Measurements from ENCODE around the gene MBOAT1. TPM values are rescaled to one million over a fixed set of nuclear protein-coding genes. Genes with fewer than 3 reads are reported as not detected.

Gene MBOAT1
- total RNA-seq, 1 experiment from 2014 or later, result 6.3 TPM

GRCh38 chr6:20230401-20231119 lies 18.3 kb upstream of the MBOAT1 start:
- intact Hi-C loops (cut with micrococcal nuclease; ENCODE audit: unreplicated experiment), result no loop called here
- Histone ChIP-seq H3K4me1 (ENCODE audit: insufficient read depth, low read length, poor library complexity, severe bottlenecking) (no peaks in the 10 kb centered on the region), H3K4me3 (ENCODE audit: low read depth, low read length, poor library complexity, severe bottlenecking) (no peak overlapping the region), H3K9me3 (ENCODE audit: low read depth, low read length, poor library complexity, severe bottlenecking) (no peaks in the 10 kb centered on the region), H3K27ac (ENCODE audit: low read depth, low read length, poor library complexity, severe bottlenecking) (no peak overlapping the region), H3K36me3 (ENCODE audit: insufficient read depth, low read length, poor library complexity, severe bottlenecking) (no peaks in the 10 kb centered on the region), H3K27me3 (replicated peaks; ENCODE audit: insufficient read depth, low read depth, low read length, poor library complexity) (no peaks in the 10 kb centered on the region)
- no peak for DNase-seq (ENCODE audit: low spot score)
- ChIA-PET CTCF (no interaction called here), POLR2A (ENCODE audit: low non-redundant PET) (no interaction called here)
- no TSS peak for BruUV-seq (replicated peaks)
- TF ChIP-seq CTCF (conservative IDR thresholded peaks at IDR 0.05; ENCODE audit: low read depth, low read length) (no peak), EZH2 (IDR thresholded peaks at IDR 0.05; ENCODE audit: borderline replicate concordance, low read depth, low read length, poor library complexity, severe bottlenecking) (no peak)

DNA sequence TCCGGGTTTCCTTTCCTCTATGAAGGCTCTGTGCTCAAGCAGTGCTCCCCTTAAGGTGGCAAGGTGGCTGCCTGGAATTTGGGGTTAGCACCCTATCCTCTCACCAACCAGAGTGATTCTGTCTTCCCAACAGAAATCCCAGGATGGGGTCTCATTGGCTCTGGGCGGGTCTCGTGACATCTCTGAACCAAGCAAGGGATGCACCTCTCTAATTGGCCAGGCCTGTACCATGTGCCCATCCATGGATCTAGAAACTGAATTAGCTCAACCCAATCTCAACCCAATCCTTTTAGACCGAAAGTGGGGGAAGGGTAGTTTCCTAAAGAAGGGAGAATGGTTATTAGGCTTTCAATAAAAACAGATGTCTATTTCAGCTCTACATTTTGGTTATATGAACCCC lies 17.6 kb upstream of the MBOAT1 start:
- Histone ChIP-seq H3K4me3 (ENCODE audit: low read depth, low read length, poor library complexity, severe bottlenecking) (no peak overlapping the region), H3K36me3 (ENCODE audit: insufficient read depth, low read length, poor library complexity, severe bottlenecking) (no peaks in the 10 kb centered on the region), H3K4me1 (ENCODE audit: insufficient read depth, low read length, poor library complexity, severe bottlenecking) (no peaks in the 10 kb centered on the region), H3K27me3 (replicated peaks; ENCODE audit: insufficient read depth, low read depth, low read length, poor library complexity) (no peaks in the 10 kb centered on the region), H3K27ac (ENCODE audit: low read depth, low read length, poor library complexity, severe bottlenecking) (no peak overlapping the region), H3K9me3 (ENCODE audit: low read depth, low read length, poor library complexity, severe bottlenecking) (no peaks in the 10 kb centered on the region)
- no peak for DNase-seq (ENCODE audit: low spot score)
- ChIA-PET POLR2A (ENCODE audit: low non-redundant PET) (no interaction called here), CTCF (no interaction called here)
- no peak for TF ChIP-seq CTCF (conservative IDR thresholded peaks at IDR 0.05; ENCODE audit: low read depth, low read length)
- TF ChIP-seq EZH2 (IDR thresholded peaks at IDR 0.05; ENCODE audit: borderline replicate concordance, low read depth, low read length, poor library complexity, severe bottlenecking), result no peak
- intact Hi-C loops (cut with micrococcal nuclease; ENCODE audit: unreplicated experiment), result no loop called here
- no TSS peak for BruUV-seq (replicated peaks)

DNA sequence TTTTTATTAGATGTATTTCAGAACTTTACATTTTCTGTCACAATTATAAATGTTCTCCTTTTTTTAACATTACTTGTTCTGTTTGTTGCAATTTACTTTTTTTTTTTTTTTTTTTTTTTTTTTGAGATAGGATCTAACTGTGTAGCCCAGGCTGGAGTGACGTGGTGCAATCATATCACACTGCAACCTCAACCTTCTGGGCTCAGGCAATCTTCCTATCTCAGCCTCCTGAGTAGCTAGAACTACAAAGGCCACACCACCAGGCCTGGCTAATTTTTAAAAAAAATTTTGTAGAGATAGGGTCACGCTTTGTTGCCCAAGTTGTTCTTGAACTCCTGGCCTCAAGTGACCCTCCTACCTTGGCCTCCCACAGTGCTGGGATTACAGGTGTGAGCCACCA lies 15.1 kb upstream of the MBOAT1 start:
- BruUV-seq (replicated peaks), result no TSS peak
- no peak overlapping the region for H3K4me3 ChIP-seq (ENCODE audit: low read depth, low read length, poor library complexity, severe bottlenecking)
- TF ChIP-seq CTCF (conservative IDR thresholded peaks at IDR 0.05; ENCODE audit: low read depth, low read length) (no peak), EZH2 (IDR thresholded peaks at IDR 0.05; ENCODE audit: borderline replicate concordance, low read depth, low read length, poor library complexity, severe bottlenecking) (no peak)
- H3K4me1 ChIP-seq (ENCODE audit: insufficient read depth, low read length, poor library complexity, severe bottlenecking), result no peaks in the 10 kb centered on the region
- DNase-seq (ENCODE audit: low spot score), result no peak
- CTCF ChIA-PET, result no interaction called here
- no peaks in the 10 kb centered on the region for H3K36me3 ChIP-seq (ENCODE audit: insufficient read depth, low read length, poor library complexity, severe bottlenecking)
- no peaks in the 10 kb centered on the region for H3K27me3 ChIP-seq (replicated peaks; ENCODE audit: insufficient read depth, low read depth, low read length, poor library complexity)
- POLR2A ChIA-PET (ENCODE audit: low non-redundant PET), result no interaction called here
- no peaks in the 10 kb centered on the region for H3K9me3 ChIP-seq (ENCODE audit: low read depth, low read length, poor library complexity, severe bottlenecking)
- H3K27ac ChIP-seq (ENCODE audit: low read depth, low read length, poor library complexity, severe bottlenecking), result no peak overlapping the region
- intact Hi-C loops (cut with micrococcal nuclease; ENCODE audit: unreplicated experiment), result no loop called here

All from A673 (cell line).